Measurements from ENCODE around the gene SGSH.

DNA sequence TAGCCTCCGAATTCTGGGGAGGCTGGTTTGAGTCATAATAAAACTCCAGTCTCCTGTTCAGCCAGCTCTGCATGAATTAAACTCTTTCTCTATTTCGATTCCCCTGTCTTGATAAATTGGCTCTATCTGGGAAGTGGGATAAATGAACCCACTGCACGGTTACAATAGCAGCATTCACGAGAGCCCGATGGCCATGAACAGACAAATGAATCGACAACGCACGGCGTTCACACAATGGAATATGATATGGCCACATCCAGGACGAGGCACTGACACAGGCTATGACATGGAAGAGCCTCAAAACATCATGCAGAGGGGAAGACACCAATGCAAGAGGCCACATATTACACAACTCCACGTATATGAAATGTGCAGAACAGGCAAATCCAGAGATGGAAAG is 55.9 kb downstream of the SGSH start:
- no peak for TF ChIP-seq POLR2A (IDR thresholded peaks at IDR 0.05)
- TF ChIP-seq, protein P1, sequence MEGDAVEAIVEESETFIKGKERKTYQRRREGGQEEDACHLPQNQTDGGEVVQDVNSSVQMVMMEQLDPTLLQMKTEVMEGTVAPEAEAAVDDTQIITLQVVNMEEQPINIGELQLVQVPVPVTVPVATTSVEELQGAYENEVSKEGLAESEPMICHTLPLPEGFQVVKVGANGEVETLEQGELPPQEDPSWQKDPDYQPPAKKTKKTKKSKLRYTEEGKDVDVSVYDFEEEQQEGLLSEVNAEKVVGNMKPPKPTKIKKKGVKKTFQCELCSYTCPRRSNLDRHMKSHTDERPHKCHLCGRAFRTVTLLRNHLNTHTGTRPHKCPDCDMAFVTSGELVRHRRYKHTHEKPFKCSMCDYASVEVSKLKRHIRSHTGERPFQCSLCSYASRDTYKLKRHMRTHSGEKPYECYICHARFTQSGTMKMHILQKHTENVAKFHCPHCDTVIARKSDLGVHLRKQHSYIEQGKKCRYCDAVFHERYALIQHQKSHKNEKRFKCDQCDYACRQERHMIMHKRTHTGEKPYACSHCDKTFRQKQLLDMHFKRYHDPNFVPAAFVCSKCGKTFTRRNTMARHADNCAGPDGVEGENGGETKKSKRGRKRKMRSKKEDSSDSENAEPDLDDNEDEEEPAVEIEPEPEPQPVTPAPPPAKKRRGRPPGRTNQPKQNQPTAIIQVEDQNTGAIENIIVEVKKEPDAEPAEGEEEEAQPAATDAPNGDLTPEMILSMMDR (IDR thresholded peaks at IDR 0.05) = no peak

Measured in uterus (tissue), 2 donors.